ENCODE measurements around the gene TMEM94.

Gene TMEM94

GRCh38 chr17:75505640-75506039 is 49.2 kb downstream of the TMEM94 start:
- no peak overlapping the region for H4K91ac ChIP-seq (ENCODE audit: low read depth, low read length, poor library complexity)
- H3K27ac ChIP-seq (replicated peaks; ENCODE audit: low read length) = no peak overlapping the region
- peaks cover 37 to 86% of the 10 kb centered on the region in 2 donors for H3K36me3 ChIP-seq (replicated peaks in 1 of 2; ENCODE audit: control insufficient read depth in 2 of 2, insufficient read depth in 2 of 2, low read length in 2 of 2)
- H3K4me3 ChIP-seq (ENCODE audit: low read length in 2 of 2) = no peak overlapping the region
- H2AK5ac ChIP-seq (ENCODE audit: low read depth, low read length) = no peak overlapping the region
- H3K4me1 ChIP-seq (ENCODE audit: control insufficient read depth in 2 of 2, insufficient read depth in 1 of 2, low read depth in 1 of 2, low read length in 2 of 2) = peaks cover 0 to 3% of the 10 kb centered on the region in 2 donors
- no CpG with 5 or more reads among the region's 15 CpGs for WGBS, 2 donors (ENCODE audit: extremely low coverage in 2 of 2, insufficient read length in 2 of 2, insufficient replicate concordance in 1 of 2)
- no peaks in the 10 kb centered on the region for H3K9me3 ChIP-seq (replicated peaks in 1 of 2; ENCODE audit: control insufficient read depth in 2 of 2, insufficient read depth in 1 of 2, low read depth in 1 of 2, low read length in 2 of 2)
- DNase-seq (ENCODE audit: low spot score) = no peak
- no peak overlapping the region for H4K8ac ChIP-seq (ENCODE audit: low read depth, low read length)
- no peak overlapping the region for H2AFZ ChIP-seq (ENCODE audit: low read length)
- no peak overlapping the region for H2BK5ac ChIP-seq (ENCODE audit: low read length)
- peaks cover 21% of the 10 kb centered on the region for H3K79me1 ChIP-seq (ENCODE audit: low read depth, low read length)
- no peak overlapping the region for H2BK15ac ChIP-seq (ENCODE audit: low read length)
- H3K4ac ChIP-seq (ENCODE audit: low read length) = no peak overlapping the region
- no peak overlapping the region for H3K4me2 ChIP-seq (ENCODE audit: insufficient read depth, low read length, poor library complexity, severe bottlenecking)
- H3K27me3 ChIP-seq (ENCODE audit: control insufficient read depth in 3 of 3, insufficient read depth in 3 of 3, low read depth in 1 of 3, low read length in 3 of 3) = no peaks in the 10 kb centered on the region
- no peak overlapping the region for H3K9ac ChIP-seq (ENCODE audit: low read depth, low read length, poor library complexity)
- H3K18ac ChIP-seq (ENCODE audit: low read length) = no peak overlapping the region
- H2BK120ac ChIP-seq (ENCODE audit: low read depth, low read length) = no peak overlapping the region
- H3K23ac ChIP-seq (ENCODE audit: low read depth, low read length, poor library complexity) = no peak overlapping the region
- H2BK12ac ChIP-seq (ENCODE audit: low read length) = no peak overlapping the region
- no peak overlapping the region for H3K14ac ChIP-seq (ENCODE audit: low read length)

GRCh38 chr17:75506134-75506533 is 49.7 kb downstream of the TMEM94 start:
- H4K8ac ChIP-seq (ENCODE audit: low read depth, low read length) = no peak overlapping the region
- no peak overlapping the region for H4K91ac ChIP-seq (ENCODE audit: low read depth, low read length, poor library complexity)
- no peak overlapping the region for H2BK12ac ChIP-seq (ENCODE audit: low read length)
- no peak overlapping the region for H3K4ac ChIP-seq (ENCODE audit: low read length)
- no peak overlapping the region for H2AFZ ChIP-seq (ENCODE audit: low read length)
- WGBS, 2 donors (ENCODE audit: extremely low coverage in 2 of 2, insufficient read length in 2 of 2, insufficient replicate concordance in 1 of 2) = no CpG with 5 or more reads among the region's 21 CpGs
- no peaks in the 10 kb centered on the region for H3K27me3 ChIP-seq (ENCODE audit: control insufficient read depth in 3 of 3, insufficient read depth in 3 of 3, low read depth in 1 of 3, low read length in 3 of 3)
- H3K27ac ChIP-seq (replicated peaks; ENCODE audit: low read length) = no peak overlapping the region
- H2AK5ac ChIP-seq (ENCODE audit: low read depth, low read length) = no peak overlapping the region
- H3K23ac ChIP-seq (ENCODE audit: low read depth, low read length, poor library complexity) = peak overlapping the region; percentile 65
- H3K18ac ChIP-seq (ENCODE audit: low read length) = no peak overlapping the region
- no peak overlapping the region for H3K14ac ChIP-seq (ENCODE audit: low read length)
- no peak overlapping the region for H3K4me3 ChIP-seq (ENCODE audit: low read length in 2 of 2)
- no peak overlapping the region for H2BK5ac ChIP-seq (ENCODE audit: low read length)
- H3K4me2 ChIP-seq (ENCODE audit: insufficient read depth, low read length, poor library complexity, severe bottlenecking) = no peak overlapping the region
- no peak overlapping the region for H2BK15ac ChIP-seq (ENCODE audit: low read length)
- H3K36me3 ChIP-seq (replicated peaks in 1 of 2; ENCODE audit: control insufficient read depth in 2 of 2, insufficient read depth in 2 of 2, low read length in 2 of 2) = peaks cover 32 to 86% of the 10 kb centered on the region in 2 donors
- H3K4me1 ChIP-seq (ENCODE audit: control insufficient read depth in 2 of 2, insufficient read depth in 1 of 2, low read depth in 1 of 2, low read length in 2 of 2) = peaks cover 0 to 3% of the 10 kb centered on the region in 2 donors
- DNase-seq (ENCODE audit: low spot score) = no peak
- H3K9me3 ChIP-seq (replicated peaks in 1 of 2; ENCODE audit: control insufficient read depth in 2 of 2, insufficient read depth in 1 of 2, low read depth in 1 of 2, low read length in 2 of 2) = no peaks in the 10 kb centered on the region
- no peak overlapping the region for H3K9ac ChIP-seq (ENCODE audit: low read depth, low read length, poor library complexity)
- H3K79me1 ChIP-seq (ENCODE audit: low read depth, low read length) = peaks cover 21% of the 10 kb centered on the region
- no peak overlapping the region for H2BK120ac ChIP-seq (ENCODE audit: low read depth, low read length)

GRCh38 chr17:75506888-75507287 is 50.5 kb downstream of the TMEM94 start:
- no peak overlapping the region for H3K23ac ChIP-seq (ENCODE audit: low read depth, low read length, poor library complexity)
- H3K9me3 ChIP-seq (replicated peaks in 1 of 2; ENCODE audit: control insufficient read depth in 2 of 2, insufficient read depth in 1 of 2, low read depth in 1 of 2, low read length in 2 of 2) = no peaks in the 10 kb centered on the region
- no peak overlapping the region for H4K91ac ChIP-seq (ENCODE audit: low read depth, low read length, poor library complexity)
- H3K27ac ChIP-seq (replicated peaks; ENCODE audit: low read length) = no peak overlapping the region
- H2BK12ac ChIP-seq (ENCODE audit: low read length) = no peak overlapping the region
- no peaks in the 10 kb centered on the region for H3K27me3 ChIP-seq (ENCODE audit: control insufficient read depth in 3 of 3, insufficient read depth in 3 of 3, low read depth in 1 of 3, low read length in 3 of 3)
- H3K18ac ChIP-seq (ENCODE audit: low read length) = no peak overlapping the region
- no peak overlapping the region for H2BK120ac ChIP-seq (ENCODE audit: low read depth, low read length)
- H3K9ac ChIP-seq (ENCODE audit: low read depth, low read length, poor library complexity) = no peak overlapping the region
- H3K4ac ChIP-seq (ENCODE audit: low read length) = no peak overlapping the region
- peaks cover 22% of the 10 kb centered on the region for H3K79me1 ChIP-seq (ENCODE audit: low read depth, low read length)
- H2BK5ac ChIP-seq (ENCODE audit: low read length) = no peak overlapping the region
- no peak for DNase-seq (ENCODE audit: low spot score)
- no CpG with 5 or more reads among the region's 20 CpGs for WGBS, 2 donors (ENCODE audit: extremely low coverage in 2 of 2, insufficient read length in 2 of 2, insufficient replicate concordance in 1 of 2)
- H3K4me1 ChIP-seq (ENCODE audit: control insufficient read depth in 2 of 2, insufficient read depth in 1 of 2, low read depth in 1 of 2, low read length in 2 of 2) = peaks cover 0 to 4% of the 10 kb centered on the region in 2 donors
- peaks cover 32 to 87% of the 10 kb centered on the region in 2 donors for H3K36me3 ChIP-seq (replicated peaks in 1 of 2; ENCODE audit: control insufficient read depth in 2 of 2, insufficient read depth in 2 of 2, low read length in 2 of 2)
- H2AK5ac ChIP-seq (ENCODE audit: low read depth, low read length) = no peak overlapping the region
- no peak overlapping the region for H3K4me3 ChIP-seq (ENCODE audit: low read length in 2 of 2)
- no peak overlapping the region for H2BK15ac ChIP-seq (ENCODE audit: low read length)
- H3K4me2 ChIP-seq (ENCODE audit: insufficient read depth, low read length, poor library complexity, severe bottlenecking) = no peak overlapping the region
- no peak overlapping the region for H2AFZ ChIP-seq (ENCODE audit: low read length)
- no peak overlapping the region for H3K14ac ChIP-seq (ENCODE audit: low read length)
- H4K8ac ChIP-seq (ENCODE audit: low read depth, low read length) = no peak overlapping the region

- Histone ChIP-seq H4K8ac (ENCODE audit: low read depth, low read length) (no peak overlapping the region), H3K36me3 (replicated peaks in 1 of 2; ENCODE audit: control insufficient read depth in 2 of 2, insufficient read depth in 2 of 2, low read length in 2 of 2) (peaks cover 31 to 91% of the 10 kb centered on the region in 2 donors), H2AFZ (ENCODE audit: low read length) (no peak overlapping the region), H3K23ac (ENCODE audit: low read depth, low read length, poor library complexity) (peak overlapping the region; percentile 3), H2BK5ac (ENCODE audit: low read length) (peak overlapping the region; percentile 19), H4K91ac (ENCODE audit: low read depth, low read length, poor library complexity) (no peak overlapping the region), H3K4ac (ENCODE audit: low read length) (peak overlapping the region; percentile 66), H2BK12ac (ENCODE audit: low read length) (peak overlapping the region; percentile 84), H3K4me3 (ENCODE audit: low read length in 2 of 2) (no peak overlapping the region), H3K14ac (ENCODE audit: low read length) (no peak overlapping the region), H3K4me1 (ENCODE audit: control insufficient read depth in 2 of 2, insufficient read depth in 1 of 2, low read depth in 1 of 2, low read length in 2 of 2) (peaks cover 0 to 5% of the 10 kb centered on the region in 2 donors), H3K9ac (ENCODE audit: low read depth, low read length, poor library complexity) (peak overlapping the region; percentile 44), H3K79me1 (ENCODE audit: low read depth, low read length) (peaks cover 23% of the 10 kb centered on the region), H3K18ac (ENCODE audit: low read length) (peak overlapping the region; percentile 58), H2BK15ac (ENCODE audit: low read length) (no peak overlapping the region), H3K9me3 (replicated peaks in 1 of 2; ENCODE audit: control insufficient read depth in 2 of 2, insufficient read depth in 1 of 2, low read depth in 1 of 2, low read length in 2 of 2) (no peaks in the 10 kb centered on the region), H3K27ac (replicated peaks; ENCODE audit: low read length) (no peak overlapping the region), H3K4me2 (ENCODE audit: insufficient read depth, low read length, poor library complexity, severe bottlenecking) (peak overlapping the region; percentile 25), H2BK120ac (ENCODE audit: low read depth, low read length) (no peak overlapping the region), H2AK5ac (ENCODE audit: low read depth, low read length) (no peak overlapping the region), H3K27me3 (ENCODE audit: control insufficient read depth in 3 of 3, insufficient read depth in 3 of 3, low read depth in 1 of 3, low read length in 3 of 3) (no peaks in the 10 kb centered on the region)
- no CpG with 5 or more reads among the region's 27 CpGs for WGBS, 2 donors (ENCODE audit: extremely low coverage in 2 of 2, insufficient read length in 2 of 2, insufficient replicate concordance in 1 of 2)
- no peak for DNase-seq (ENCODE audit: low spot score)
Observed at GRCh38 chr17:75507733-75508719, 51.6 kb downstream of the TMEM94 start.

Measured in neuronal stem cell (in vitro differentiated cells).